Stimulated activated CD8-positive, alpha-beta memory T cell treated with anti-CD3 and anti-CD28 coated beads, Interleukin-2, amount 100 ng/mL, for 48 hours (primary cell): ENCODE results near the gene SAMD14.
A peak's percentile ranks its signal among the peaks of the same experiment; 100 is the strongest.

ENCODE experiments used
- DNase-seq, 2 donors: peaks; one replicate each; pipeline ENCODE4 v3.0.0-alpha.2; 2020; ENCODE audit warnings: low read depth in 2 of 2

The SAMD14 gene

GRCh38 chr17:50129728-50130558, at the start of gene SAMD14:
TSS of gene SAMD14 (minus strand) at chr17:50130160. CDS start at chr17:50124959, 5,201 bp downstream.
- no peak for DNase-seq

GRCh38 chr17:50177983-50178834, 48.2 kb upstream of the SAMD14 start:
- DNase-seq, result peak in 1 of 2 donors; percentile 30

- no peak for DNase-seq
Measured at GRCh38 chr17:50177476-50177875, 47.5 kb upstream of the SAMD14 start.

GRCh38 chr17:50176559-50177357, 46.8 kb upstream of the SAMD14 start:
- no peak for DNase-seq

- DNase-seq, result no peak
Measured at GRCh38 chr17:50175035-50175807, 45.3 kb upstream of the SAMD14 start.

GRCh38 chr17:50174444-50174843, 44.5 kb upstream of the SAMD14 start:
- no peak for DNase-seq

GRCh38 chr17:50173335-50173941, 43.5 kb upstream of the SAMD14 start:
- DNase-seq, result no peak

GRCh38 chr17:50172936-50173334, 43.0 kb upstream of the SAMD14 start:
- no peak for DNase-seq

- DNase-seq, result no peak
Measured at GRCh38 chr17:50172130-50172529, 42.2 kb upstream of the SAMD14 start.

GRCh38 chr17:50171371-50172071, 41.6 kb upstream of the SAMD14 start:
- DNase-seq, result no peak

- DNase-seq, result no peak
Measured at GRCh38 chr17:50170662-50171370, 40.9 kb upstream of the SAMD14 start.

- DNase-seq, result no peak
Measured at GRCh38 chr17:50169881-50170459, 40.0 kb upstream of the SAMD14 start.

GRCh38 chr17:50169121-50169764, 39.3 kb upstream of the SAMD14 start:
- DNase-seq, result peak in 1 of 2 donors; percentile 41

- DNase-seq, result no peak
Measured at GRCh38 chr17:50168319-50168718, 38.4 kb upstream of the SAMD14 start.

GRCh38 chr17:50167371-50167770, 37.4 kb upstream of the SAMD14 start:
- no peak for DNase-seq

GRCh38 chr17:50166518-50167181, 36.7 kb upstream of the SAMD14 start:
- DNase-seq, result no peak

GRCh38 chr17:50165867-50166517, 36.0 kb upstream of the SAMD14 start, which contains the start of gene SGCA:
TSS of gene SGCA (plus strand) at chr17:50166005. CDS start at chr17:50166041, 36 bp downstream.
- no peak for DNase-seq
